Naive thymus-derived CD4-positive, alpha-beta T cell (primary cell): ENCODE results near the gene FAM50A. TPM values are rescaled to one million over a fixed set of nuclear protein-coding genes. Genes with fewer than 3 reads are reported as not detected.
A peak's percentile ranks its signal among the peaks of the same experiment; 100 is the strongest.

Experiments used
- ATAC-seq: fragments of 150-1000 bp; cut with Tn5 transposase; 2 replicates; pipeline ENCODE4 v1.10.0; 2021; ENCODE audit warnings: mild to moderate bottlenecking, moderate library complexity
- CTCF ChIA-PET: fragments of 350-600 bp; sonication (Branson Sonifier 250); formaldehyde crosslinking; loops from one replicate; lab custom pipeline; 2021; ENCODE audit warnings: antibody characterized with exemption; lab: Charles Lee
- POLR2A ChIA-PET: fragments of 350-600 bp; sonication (Branson Sonifier 250); formaldehyde crosslinking; loops from one replicate; lab custom pipeline; 2021; ENCODE audit warnings: antibody characterized with exemption, inconsistent platforms; lab: Charles Lee
- DNase-seq, 9 donors: peaks; one replicate each; pipeline versions ENCODE4 v3.0.0 to v3.0.0-alpha.2; 2020 to 2022; ENCODE audit warnings: mixed read lengths in 1 of 9
- H3K27ac ChIP-seq: one replicate; pipeline ENCODE4 v1.7.0; 2013; ENCODE audit warnings: mild to moderate bottlenecking, low read depth, low read length, moderate library complexity
- H3K27me3 ChIP-seq, 2 donors: one replicate each; pipeline ENCODE4 v1.7.0; 2013; ENCODE audit warnings: low read length in 2 of 2, mild to moderate bottlenecking in 2 of 2, moderate library complexity in 2 of 2; ENCODE audit not compliant: control insufficient read depth in 2 of 2, insufficient read depth in 2 of 2
- H3K36me3 ChIP-seq, 3 experiments: 1 replicate in 2 of 3; 2 replicates in 1 of 3; pipeline ENCODE4 v1.7.0; 2013; ENCODE audit warnings: low read length in 3 of 3, mild to moderate bottlenecking in 3 of 3, moderate library complexity in 1 of 3; ENCODE audit not compliant: insufficient read depth in 3 of 3, control insufficient read depth in 2 of 3
- H3K4me1 ChIP-seq, 2 donors: one replicate each; pipeline ENCODE4 v1.7.0; 2013; ENCODE audit warnings: low read length in 2 of 2, mild to moderate bottlenecking in 2 of 2, moderate library complexity in 1 of 2; ENCODE audit not compliant: control insufficient read depth in 2 of 2, insufficient read depth in 2 of 2
- H3K4me3 ChIP-seq: 2 replicates; pipeline ENCODE4 v1.7.0; 2013; ENCODE audit warnings: mild to moderate bottlenecking, low read length
- H3K9me3 ChIP-seq, 3 experiments: 1 replicate in 2 of 3; 2 replicates in 1 of 3; pipeline ENCODE4 v1.7.0; 2013; ENCODE audit warnings: low read length in 3 of 3; ENCODE audit not compliant: control insufficient read depth in 2 of 3
- H3K27ac Mint-ChIP-seq, 9 donors: one replicate each; pipeline ENCODE4 v1.8.0; 2020 to 2022; ENCODE audit warnings: mixed read lengths in 9 of 9, mild to moderate bottlenecking in 8 of 9, moderate library complexity in 5 of 9, inconsistent platforms in 2 of 9
- H3K27me3 Mint-ChIP-seq, 5 donors: one replicate each; pipeline ENCODE4 v1.8.0; 2021 to 2022; ENCODE audit warnings: mixed read lengths in 5 of 5, mild to moderate bottlenecking in 1 of 5
- H3K36me3 Mint-ChIP-seq, 5 donors: one replicate each; pipeline ENCODE4 v1.8.0; 2020 to 2022; ENCODE audit warnings: mixed read lengths in 5 of 5, mild to moderate bottlenecking in 3 of 5, inconsistent platforms in 1 of 5
- H3K4me1 Mint-ChIP-seq, 7 donors: one replicate each; pipeline ENCODE4 v1.8.0; 2020 to 2022; ENCODE audit warnings: mixed read lengths in 7 of 7, mild to moderate bottlenecking in 3 of 7, inconsistent platforms in 1 of 7
- H3K4me3 Mint-ChIP-seq, 10 donors: one replicate each; pipeline ENCODE4 v1.8.0; 2020 to 2022; ENCODE audit warnings: mild to moderate bottlenecking in 10 of 10, mixed read lengths in 10 of 10, moderate library complexity in 6 of 10, inconsistent platforms in 2 of 10
- H3K9me3 Mint-ChIP-seq, 11 donors: one replicate each; pipeline ENCODE4 v1.8.0; 2020 to 2022; ENCODE audit warnings: mixed read lengths in 11 of 11, mild to moderate bottlenecking in 4 of 11, inconsistent platforms in 1 of 11, moderate library complexity in 1 of 11
- intact Hi-C, 2 donors: fragments of 100-400 bp; cut with micrococcal nuclease; formaldehyde crosslinking; loops; one replicate each; pipeline ENCODE4 v1.15.1; 2023
- polyA plus RNA-seq, 2 donors: library from polyadenylated mRNA; unstranded; fragments of 300-500 nt; fragmentation: Illumina TruSeq; gene quantifications; one replicate each; pipeline ENCODE4 v1.2.3, GENCODE V29; 2021
- total RNA-seq, 6 experiments: library from RNA in 5 of 6; stranded (reverse) in 5 of 6; gene quantifications; 1 replicate in 5 of 6; 2 replicates in 1 of 6; pipeline ENCODE4 v1.2.3 and lab custom pipeline; 2021 to 2026

The FAM50A gene
- total and polyA plus RNA-seq, 7 experiments from 2014 or later = 19.9 to 76.5 (median 48.8) TPM

- Histone ChIP-seq H3K4me1 (no peaks in the 10 kb centered on the region), H3K36me3 (peaks cover 0 to 29% (median 0%) of the 10 kb centered on the region in 3 experiments), H3K9me3 (no peaks in the 10 kb centered on the region), H3K27ac (peak overlapping the region; percentile 85), H3K4me3 (peak overlapping the region; percentile 46), H3K27me3 (no peaks in the 10 kb centered on the region)
- intact Hi-C loops = loop anchor here (1.0 to 5.0 kb wide), 7 partner anchors 8 to 80 kb away; partner anchors contain the start of genes ATP6AP1 (in 2 of the 2), FAM3A (in 1 of the 2), LAGE3 (in 1 of the 2) and PLXNA3 (in 1 of the 2)
- POLR2A ChIA-PET = interaction anchor here (0.5 to 2.0 kb wide), 6 partner anchors 22 to 78 kb away, joined by 3 to 9 read pairs (median 3); partner anchors contain the start of gene RPL10
- H3K36me3 Mint-ChIP-seq = peaks cover 0 to 3% (median 0%) of the 10 kb centered on the region in 5 donors
- peak overlapping the region; percentile 66 to 88 (median 80) for H3K4me3 Mint-ChIP-seq
- DNase-seq = peak in 4 of 9 donors; percentile 30 to 61 (median 50)
- H3K27me3 Mint-ChIP-seq = no peaks in the 10 kb centered on the region
- peaks cover 0 to 5% (median 0%) of the 10 kb centered on the region in 11 donors for H3K9me3 Mint-ChIP-seq
- ATAC-seq = peak; percentile 88
- H3K4me1 Mint-ChIP-seq = peaks cover 0 to 32% (median 12%) of the 10 kb centered on the region in 7 donors
- CTCF ChIA-PET = no interaction called here
- H3K27ac Mint-ChIP-seq = peak overlapping the region; percentile 51 to 97 (median 91)
These were observed 7.5 kb upstream of the FAM50A start for GRCh38 chrX:154436374-154436982.

GRCh38 chrX:154436983-154437752 lies 6.8 kb upstream of the FAM50A start, which contains the start of gene GDI1:
GDI1 (plus strand) TSS chrX:154437154; CDS start chrX:154437255, 101 bp downstream.
- peak within 1 kb of the TSS; percentile 48 for H3K4me3 ChIP-seq
- H3K27me3 Mint-ChIP-seq = no peaks in the 10 kb centered on the region
- H3K4me1 ChIP-seq = no peaks in the 10 kb centered on the region
- ATAC-seq = peak; percentile 82
- CTCF ChIA-PET = no interaction called here
- POLR2A ChIA-PET = interaction anchor here (1.1 to 2.0 kb wide), 2 partner anchors 39 to 78 kb away, joined by 3 to 9 read pairs; partner anchors contain the start of gene RPL10
- H3K27ac ChIP-seq = peak within 1 kb of the TSS; percentile 85
- H3K36me3 Mint-ChIP-seq = peaks cover 0 to 3% (median 0%) of the 10 kb centered on the region in 5 donors
- peaks cover 0 to 36% (median 17%) of the 10 kb centered on the region in 7 donors for H3K4me1 Mint-ChIP-seq
- H3K36me3 ChIP-seq = peaks cover 0 to 30% (median 0%) of the 10 kb centered on the region in 3 experiments
- H3K9me3 Mint-ChIP-seq = peaks cover 0 to 5% (median 0%) of the 10 kb centered on the region in 11 donors
- no peaks in the 10 kb centered on the region for H3K9me3 ChIP-seq
- peak within 1 kb of the TSS; percentile 75 to 90 (median 86) for H3K4me3 Mint-ChIP-seq
- H3K27me3 ChIP-seq = no peaks in the 10 kb centered on the region
- intact Hi-C loops = loop anchor here (1.0 to 5.0 kb wide), 7 partner anchors 9 to 80 kb away; partner anchors contain the start of genes ATP6AP1 (in 2 of the 2), FAM3A (in 1 of the 2), LAGE3 (in 1 of the 2) and PLXNA3 (in 1 of the 2)
- H3K27ac Mint-ChIP-seq = peak within 1 kb of the TSS; percentile 82 to 97 (median 91)
- peak; percentile 39 to 72 (median 62) for DNase-seq

- Mint-ChIP-seq H3K27me3 (no peaks in the 10 kb centered on the region), H3K4me3 (peak overlapping the region; percentile 75 to 90 (median 86)), H3K36me3 (peaks cover 0 to 3% (median 0%) of the 10 kb centered on the region in 5 donors), H3K4me1 (peaks cover 0 to 40% (median 18%) of the 10 kb centered on the region in 7 donors), H3K27ac (peak overlapping the region; percentile 61 to 93 (median 84)), H3K9me3 (peaks cover 0 to 5% (median 0%) of the 10 kb centered on the region in 11 donors)
- intact Hi-C loops = loop anchor here (2.0 to 5.0 kb wide), 5 partner anchors 21 to 79 kb away; partner anchors contain the start of genes FAM3A (in 1 of the 2), LAGE3 (in 1 of the 2), PLXNA3 (in 1 of the 2) and RPL10 (in 1 of the 2)
- Histone ChIP-seq H3K27ac (peak overlapping the region; percentile 74), H3K27me3 (no peaks in the 10 kb centered on the region), H3K4me3 (peak overlapping the region; percentile 30), H3K36me3 (peaks cover 0 to 26% (median 0%) of the 10 kb centered on the region in 3 experiments), H3K9me3 (no peaks in the 10 kb centered on the region), H3K4me1 (peaks cover 0 to 1% of the 10 kb centered on the region in 2 donors)
- ATAC-seq (no peak), DNase-seq (no peak)
- ChIA-PET POLR2A (interaction anchor here (0.5 to 1.4 kb wide), 5 partner anchors 9 to 71 kb away, joined by 3 to 7 read pairs (median 3); partner anchors contain the start of genes ATP6AP1 and RPL10), CTCF (no interaction called here)
These were observed 5.7 kb upstream of the FAM50A start for GRCh38 chrX:154437971-154438893.

- Histone ChIP-seq H3K4me3 (no peak overlapping the region), H3K27ac (no peak overlapping the region), H3K27me3 (no peaks in the 10 kb centered on the region), H3K36me3 (peaks cover 0 to 14% (median 0%) of the 10 kb centered on the region in 3 experiments), H3K9me3 (no peaks in the 10 kb centered on the region), H3K4me1 (peaks cover 2 to 10% of the 10 kb centered on the region in 2 donors)
- no peak for ATAC-seq
- H3K4me3 Mint-ChIP-seq = no peak overlapping the region
- no peak for DNase-seq
- H3K9me3 Mint-ChIP-seq = peaks cover 0 to 4% (median 0%) of the 10 kb centered on the region in 11 donors
- H3K27ac Mint-ChIP-seq = peak overlapping the region in 3 of 9 donors; percentile 19 to 43 (median 34)
- ChIA-PET POLR2A (interaction anchor here (3.1 kb wide), 1 partner anchor 41 kb away, joined by 17 read pairs; the partner anchor contains the start of gene RPL10), CTCF (no interaction called here)
- H3K36me3 Mint-ChIP-seq = peaks cover 0 to 3% (median 0%) of the 10 kb centered on the region in 5 donors
- intact Hi-C loops = loop anchor here in 1 of 2 donors (5.0 kb wide), 2 partner anchors 37 to 43 kb away; partner anchors contain the start of genes LAGE3 and RPL10
- H3K27me3 Mint-ChIP-seq = no peaks in the 10 kb centered on the region
- H3K4me1 Mint-ChIP-seq = peaks cover 0 to 45% (median 20%) of the 10 kb centered on the region in 7 donors
These were observed 4.1 kb upstream of the FAM50A start for GRCh38 chrX:154439841-154440240.

- peaks cover 0 to 4% (median 0%) of the 10 kb centered on the region in 11 donors for H3K9me3 Mint-ChIP-seq
- H3K27me3 Mint-ChIP-seq = no peaks in the 10 kb centered on the region
- H3K4me3 Mint-ChIP-seq = peak overlapping the region in 2 of 10 donors; percentile 4 to 17
- peaks cover 0 to 48% (median 20%) of the 10 kb centered on the region in 7 donors for H3K4me1 Mint-ChIP-seq
- no peaks in the 10 kb centered on the region for H3K27me3 ChIP-seq
- POLR2A ChIA-PET = interaction anchor here (0.8 to 3.1 kb wide), 2 partner anchors 35 to 42 kb away, joined by 3 to 17 read pairs; partner anchors contain the start of gene RPL10
- no peak overlapping the region for H3K4me3 ChIP-seq
- ATAC-seq (no peak), DNase-seq (no peak)
- H3K36me3 Mint-ChIP-seq = peaks cover 0 to 1% (median 0%) of the 10 kb centered on the region in 5 donors
- no peaks in the 10 kb centered on the region for H3K9me3 ChIP-seq
- CTCF ChIA-PET = no interaction called here
- intact Hi-C loops = loop anchor here in 1 of 2 donors (5.0 kb wide), 1 partner anchor 37 kb away; the partner anchor contains the start of gene LAGE3
- peaks cover 0 to 14% (median 0%) of the 10 kb centered on the region in 3 experiments for H3K36me3 ChIP-seq
- no peak overlapping the region for H3K27ac ChIP-seq
- H3K4me1 ChIP-seq = peaks cover 6 to 14% of the 10 kb centered on the region in 2 donors
- H3K27ac Mint-ChIP-seq = peak overlapping the region in 2 of 9 donors; percentile 8 to 74
These were observed 3.2 kb upstream of the FAM50A start for GRCh38 chrX:154440623-154441357.
